ENCODE measurements around the gene RBFOX2. TPM values are rescaled to one million over a fixed set of nuclear protein-coding genes. Genes with fewer than 3 reads are reported as not detected.

RBFOX2 gene
- total RNA-seq, 3 donors from 2014 or later: 63.4 to 97.3 (median 85.5) TPM

GRCh38 chr22:35860087-35860733 is 168.4 kb downstream of the RBFOX2 start:
- no peak for TF ChIP-seq POLR2A (IDR thresholded peaks at IDR 0.05)
- TF ChIP-seq CTCF (IDR thresholded peaks at IDR 0.05): no peak
- no peak for TF ChIP-seq POLR2AphosphoS5 (IDR thresholded peaks at IDR 0.05)
- H3K4me1 ChIP-seq: no peaks in the 10 kb centered on the region

GRCh38 chr22:35854334-35854733 is 174.3 kb downstream of the RBFOX2 start:
- intact Hi-C loops (cut with DNase I; ENCODE audit: low total_unique reads): no loop called here
- Histone ChIP-seq H3K9me3 (no peaks in the 10 kb centered on the region), H3K27me3 (no peaks in the 10 kb centered on the region), H3K36me3 (no peaks in the 10 kb centered on the region), H3K4me1 (no peaks in the 10 kb centered on the region), H3K4me3 (no peak overlapping the region), H3K27ac (no peak overlapping the region)
- DNase-seq (ENCODE audit: low spot score in 2 of 2): no peak
- TF ChIP-seq POLR2A (IDR thresholded peaks at IDR 0.05) (no peak), CTCF (IDR thresholded peaks at IDR 0.05) (no peak), POLR2AphosphoS5 (IDR thresholded peaks at IDR 0.05) (no peak)

More at GRCh38 chr22:35860087-35860733, 168.4 kb downstream of the RBFOX2 start:
- H3K36me3 ChIP-seq: no peaks in the 10 kb centered on the region
- no peak overlapping the region for H3K4me3 ChIP-seq
- DNase-seq (ENCODE audit: low spot score in 2 of 2): no peak
- H3K27ac ChIP-seq: no peak overlapping the region
- H3K27me3 ChIP-seq: no peaks in the 10 kb centered on the region
- intact Hi-C loops (cut with DNase I; ENCODE audit: low total_unique reads): no loop called here
- no peaks in the 10 kb centered on the region for H3K9me3 ChIP-seq

- Histone ChIP-seq H3K9me3 (no peaks in the 10 kb centered on the region), H3K36me3 (no peaks in the 10 kb centered on the region), H3K4me3 (no peak overlapping the region), H3K27me3 (no peaks in the 10 kb centered on the region), H3K4me1 (no peaks in the 10 kb centered on the region), H3K27ac (no peak overlapping the region)
- no peak for DNase-seq (ENCODE audit: low spot score in 2 of 2)
- TF ChIP-seq CTCF (IDR thresholded peaks at IDR 0.05) (no peak), POLR2AphosphoS5 (IDR thresholded peaks at IDR 0.05) (no peak), POLR2A (IDR thresholded peaks at IDR 0.05) (no peak)
- intact Hi-C loops (cut with DNase I; ENCODE audit: low total_unique reads): no loop called here
Observed at GRCh38 chr22:35852076-35852475, 176.5 kb downstream of the RBFOX2 start.

- Histone ChIP-seq H3K27me3 (no peaks in the 10 kb centered on the region), H3K4me1 (no peaks in the 10 kb centered on the region), H3K27ac (no peak overlapping the region), H3K36me3 (no peaks in the 10 kb centered on the region), H3K4me3 (no peak overlapping the region), H3K9me3 (no peaks in the 10 kb centered on the region)
- intact Hi-C loops (cut with DNase I; ENCODE audit: low total_unique reads): no loop called here
- no peak for DNase-seq (ENCODE audit: low spot score in 2 of 2)
- no peak for TF ChIP-seq CTCF (IDR thresholded peaks at IDR 0.05)
Observed at GRCh38 chr22:35850831-35851230, 177.8 kb downstream of the RBFOX2 start.

GRCh38 chr22:35846804-35847203 is 181.8 kb downstream of the RBFOX2 start:
- H3K36me3 ChIP-seq: no peaks in the 10 kb centered on the region
- no peaks in the 10 kb centered on the region for H3K9me3 ChIP-seq
- H3K27me3 ChIP-seq: no peaks in the 10 kb centered on the region
- intact Hi-C loops (cut with DNase I; ENCODE audit: low total_unique reads): no loop called here
- H3K4me3 ChIP-seq: no peak overlapping the region
- no peak for DNase-seq (ENCODE audit: low spot score in 2 of 2)
- no peak for TF ChIP-seq POLR2AphosphoS5 (IDR thresholded peaks at IDR 0.05)
- TF ChIP-seq POLR2A (IDR thresholded peaks at IDR 0.05): no peak
- no peak for TF ChIP-seq CTCF (IDR thresholded peaks at IDR 0.05)
- no peak overlapping the region for H3K27ac ChIP-seq
- no peaks in the 10 kb centered on the region for H3K4me1 ChIP-seq

Measured in breast epithelium (tissue), 4 donors.